CD4-positive, alpha-beta T cell (primary cell): Measurements from ENCODE around the gene UBA3. TPM values are rescaled to one million over a fixed set of nuclear protein-coding genes. Genes with fewer than 3 reads are reported as not detected.

Experiments
- ATAC-seq: fragments of 200-7000 bp; cut with Tn5 transposase; one replicate; pipeline ENCODE4 v1.10.0; 2022; ENCODE audit warnings: mild to moderate bottlenecking; ENCODE audit not compliant: poor library complexity
- CTCF ChIA-PET: fragments of 350-600 bp; sonication (Branson Sonifier 250); formaldehyde crosslinking; loops from one replicate; lab custom pipeline; 2021; ENCODE audit warnings: antibody characterized with exemption, inconsistent platforms; lab: Charles Lee
- POLR2A ChIA-PET: fragments of 350-600 bp; sonication (Branson Sonifier 250); formaldehyde crosslinking; loops from one replicate; lab custom pipeline; 2021; ENCODE audit warnings: antibody characterized with exemption, inconsistent platforms; lab: Charles Lee
- DNase-seq, 14 experiments: peaks; one replicate each; pipeline ENCODE4 v3.0.0-alpha.2; 2013 to 2020; ENCODE audit warnings: mixed read lengths in 2 of 14
- H3K27ac ChIP-seq, 2 donors: one replicate each; pipeline versions ENCODE4 v1.5.1 to v1.7.0; 2013; ENCODE audit warnings: low read length in 2 of 2, low read depth in 1 of 2, mild to moderate bottlenecking in 1 of 2
- H3K27me3 ChIP-seq, 2 experiments: 1 replicate in 1 of 2; 2 replicates in 1 of 2; pipeline versions ENCODE4 v1.6.1 to v1.7.0; 2013; ENCODE audit warnings: low read length in 2 of 2, control low read depth in 1 of 2, mild to moderate bottlenecking in 1 of 2, moderate library complexity in 1 of 2; ENCODE audit not compliant: insufficient read depth in 2 of 2, control insufficient read depth in 1 of 2
- H3K36me3 ChIP-seq: one replicate; pipeline ENCODE4 v1.6.1; 2013; ENCODE audit warnings: low read length, control low read depth; ENCODE audit not compliant: insufficient read depth
- H3K4me1 ChIP-seq: one replicate; pipeline ENCODE4 v1.6.1; 2013; ENCODE audit warnings: low read length, control low read depth; ENCODE audit not compliant: insufficient read depth
- H3K4me3 ChIP-seq: one replicate; pipeline ENCODE4 v1.5.1; 2013; ENCODE audit warnings: mild to moderate bottlenecking, low read length, moderate library complexity
- H3K9me3 ChIP-seq, 2 experiments: 1 replicate in 1 of 2; 2 replicates in 1 of 2; pipeline versions ENCODE4 v1.6.1 to v1.7.0; 2013; ENCODE audit warnings: low read length in 2 of 2, mild to moderate bottlenecking in 2 of 2, control low read depth in 1 of 2, moderate library complexity in 1 of 2; ENCODE audit not compliant: control insufficient read depth in 1 of 2, insufficient read depth in 1 of 2
- H3K27ac Mint-ChIP-seq: one replicate; pipeline ENCODE4 v1.8.0; 2020; ENCODE audit warnings: mixed read lengths
- H3K27me3 Mint-ChIP-seq: one replicate; pipeline ENCODE4 v1.8.0; 2021; ENCODE audit warnings: mixed read lengths
- H3K36me3 Mint-ChIP-seq: one replicate; pipeline ENCODE4 v1.8.0; 2021; ENCODE audit warnings: low read depth, mixed read lengths
- H3K4me1 Mint-ChIP-seq: one replicate; pipeline ENCODE4 v1.8.0; 2021; ENCODE audit warnings: low read depth, mixed read lengths
- H3K4me3 Mint-ChIP-seq: one replicate; pipeline ENCODE4 v1.8.0; 2020; ENCODE audit warnings: mild to moderate bottlenecking, mixed read lengths
- H3K9me3 Mint-ChIP-seq: one replicate; pipeline ENCODE4 v1.8.0; 2020; ENCODE audit warnings: mixed read lengths
- intact Hi-C, 2 experiments: fragments of 100-400 bp; cut with DNase I in 1 of 2; cut with micrococcal nuclease in 1 of 2; formaldehyde crosslinking; loops; one replicate each; pipeline versions ENCODE4 v1.15.1 to v1.9.0; 2023 to 2025; cut with DNase I, micrococcal nuclease
- total RNA-seq, 174 experiments: library from RNA in 2 of 174; stranded (reverse) in 2 of 174; gene quantifications; one replicate each; pipeline ENCODE4 v1.2.3 and lab custom pipeline; 2021 to 2026
- TF ChIP-seq, protein P1 (sequence below): fragments of 200-600 bp; IDR thresholded peaks from one replicate; pipeline ENCODE4 v1.8.0; 2022; ENCODE audit warnings: antibody characterized with exemption, mild to moderate bottlenecking

UBA3 gene
- total RNA-seq, 2 experiments from 2014 or later = 33.4 to 43.9 TPM

- H3K27me3 Mint-ChIP-seq = no peaks in the 10 kb centered on the region
- Histone ChIP-seq H3K9me3 (no peaks in the 10 kb centered on the region), H3K4me3 (no peak overlapping the region), H3K27ac (no peak overlapping the region), H3K27me3 (no peaks in the 10 kb centered on the region), H3K36me3 (no peaks in the 10 kb centered on the region), H3K4me1 (no peaks in the 10 kb centered on the region)
- peaks cover 7% of the 10 kb centered on the region for H3K4me1 Mint-ChIP-seq
- H3K27ac Mint-ChIP-seq = no peak overlapping the region
- CTCF ChIA-PET = interaction anchor here (1.4 to 2.7 kb wide), 6 partner anchors 9 to 187 kb away, joined by 4 to 12 read pairs (median 6); no protein-coding TSS in a partner anchor
- intact Hi-C loops = no loop called here
- TF ChIP-seq, protein P1, sequence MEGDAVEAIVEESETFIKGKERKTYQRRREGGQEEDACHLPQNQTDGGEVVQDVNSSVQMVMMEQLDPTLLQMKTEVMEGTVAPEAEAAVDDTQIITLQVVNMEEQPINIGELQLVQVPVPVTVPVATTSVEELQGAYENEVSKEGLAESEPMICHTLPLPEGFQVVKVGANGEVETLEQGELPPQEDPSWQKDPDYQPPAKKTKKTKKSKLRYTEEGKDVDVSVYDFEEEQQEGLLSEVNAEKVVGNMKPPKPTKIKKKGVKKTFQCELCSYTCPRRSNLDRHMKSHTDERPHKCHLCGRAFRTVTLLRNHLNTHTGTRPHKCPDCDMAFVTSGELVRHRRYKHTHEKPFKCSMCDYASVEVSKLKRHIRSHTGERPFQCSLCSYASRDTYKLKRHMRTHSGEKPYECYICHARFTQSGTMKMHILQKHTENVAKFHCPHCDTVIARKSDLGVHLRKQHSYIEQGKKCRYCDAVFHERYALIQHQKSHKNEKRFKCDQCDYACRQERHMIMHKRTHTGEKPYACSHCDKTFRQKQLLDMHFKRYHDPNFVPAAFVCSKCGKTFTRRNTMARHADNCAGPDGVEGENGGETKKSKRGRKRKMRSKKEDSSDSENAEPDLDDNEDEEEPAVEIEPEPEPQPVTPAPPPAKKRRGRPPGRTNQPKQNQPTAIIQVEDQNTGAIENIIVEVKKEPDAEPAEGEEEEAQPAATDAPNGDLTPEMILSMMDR = no peak
- DNase-seq = no peak
- ATAC-seq = no peak
- no peak overlapping the region for H3K4me3 Mint-ChIP-seq
- POLR2A ChIA-PET = interaction anchor here (0.7 kb wide), 2 partner anchors 28 to 35 kb away, joined by 3 read pairs; no protein-coding TSS in a partner anchor
- no peaks in the 10 kb centered on the region for H3K36me3 Mint-ChIP-seq
- H3K9me3 Mint-ChIP-seq = no peaks in the 10 kb centered on the region
Measured at GRCh38 chr3:69119681-69120080, 39.5 kb upstream of the UBA3 start.

GRCh38 chr3:69119138-69119537, 39.0 kb upstream of the UBA3 start:
- H3K27me3 Mint-ChIP-seq = no peaks in the 10 kb centered on the region
- ATAC-seq = no peak
- no peaks in the 10 kb centered on the region for H3K36me3 Mint-ChIP-seq
- no peaks in the 10 kb centered on the region for H3K36me3 ChIP-seq
- TF ChIP-seq, protein P1 = no peak
- no peaks in the 10 kb centered on the region for H3K27me3 ChIP-seq
- H3K9me3 Mint-ChIP-seq = no peaks in the 10 kb centered on the region
- H3K4me1 ChIP-seq = no peaks in the 10 kb centered on the region
- H3K4me3 Mint-ChIP-seq = no peak overlapping the region
- POLR2A ChIA-PET = interaction anchor here (1.1 kb wide), 1 partner anchor 13 kb away, joined by 5 read pairs; no protein-coding TSS in a partner anchor
- no peak for DNase-seq
- no peaks in the 10 kb centered on the region for H3K9me3 ChIP-seq
- H3K4me3 ChIP-seq = no peak overlapping the region
- intact Hi-C loops = no loop called here
- H3K27ac Mint-ChIP-seq = no peak overlapping the region
- CTCF ChIA-PET = interaction anchor here (1.4 to 2.7 kb wide), 3 partner anchors 13 to 187 kb away, joined by 5 to 12 read pairs (median 6); no protein-coding TSS in a partner anchor
- H3K27ac ChIP-seq = no peak overlapping the region
- H3K4me1 Mint-ChIP-seq = peaks cover 7% of the 10 kb centered on the region

- intact Hi-C loops = no loop called here
- peaks cover 7% of the 10 kb centered on the region for H3K4me1 Mint-ChIP-seq
- no peaks in the 10 kb centered on the region for H3K9me3 Mint-ChIP-seq
- Histone ChIP-seq H3K4me3 (no peak overlapping the region), H3K27ac (no peak overlapping the region), H3K36me3 (no peaks in the 10 kb centered on the region), H3K9me3 (no peaks in the 10 kb centered on the region), H3K4me1 (no peaks in the 10 kb centered on the region), H3K27me3 (no peaks in the 10 kb centered on the region)
- TF ChIP-seq, protein P1 = no peak
- H3K4me3 Mint-ChIP-seq = no peak overlapping the region
- DNase-seq (no peak), ATAC-seq (no peak)
- no peaks in the 10 kb centered on the region for H3K36me3 Mint-ChIP-seq
- ChIA-PET POLR2A (interaction anchor here (1.1 kb wide), 1 partner anchor 12 kb away, joined by 5 read pairs; no protein-coding TSS in a partner anchor), CTCF (interaction anchor here (2.7 kb wide), 1 partner anchor 12 kb away, joined by 12 read pairs; no protein-coding TSS in a partner anchor)
- no peak overlapping the region for H3K27ac Mint-ChIP-seq
- no peaks in the 10 kb centered on the region for H3K27me3 Mint-ChIP-seq
Measured at GRCh38 chr3:69118555-69118954, 38.4 kb upstream of the UBA3 start.
